ENCODE measurements around the gene KLHDC8B.
"Not testable (repeated sequence)": the region's sequence is repeated elsewhere in the genome, so short reads cannot be mapped to it uniquely, and the experiment has no call there.

KLHDC8B gene

GRCh38 chr3:49199900-49200281, 28.5 kb downstream of the KLHDC8B start:
- no peak for DNase-seq (ENCODE audit: low read depth)
- H3K4me3 ChIP-seq (ENCODE audit: low read depth, low read length), result no peak overlapping the region

GRCh38 chr3:49213541-49213943, 42.1 kb downstream of the KLHDC8B start:
- no peak for TF ChIP-seq CTCF (IDR thresholded peaks at IDR 0.05; ENCODE audit: low read depth, low read length, missing control alignments)
- H3K4me3 ChIP-seq (ENCODE audit: low read depth, low read length), result no peak overlapping the region
- DNase-seq (ENCODE audit: low read depth), result no peak

More at GRCh38 chr3:49199900-49200281, 28.5 kb downstream of the KLHDC8B start:
- TF ChIP-seq CTCF (IDR thresholded peaks at IDR 0.05; ENCODE audit: low read depth, low read length, missing control alignments), result no peak

- no peak for TF ChIP-seq CTCF (IDR thresholded peaks at IDR 0.05; ENCODE audit: low read depth, low read length, missing control alignments)
- no peak for DNase-seq (ENCODE audit: low read depth)
- no peak overlapping the region for H3K4me3 ChIP-seq (ENCODE audit: low read depth, low read length)
Observed at GRCh38 chr3:49213998-49214397, 42.6 kb downstream of the KLHDC8B start.

GRCh38 chr3:49216687-49217086, 45.3 kb downstream of the KLHDC8B start:
- DNase-seq (ENCODE audit: low read depth); H3K4me3 ChIP-seq (ENCODE audit: low read depth, low read length): not testable (repeated sequence)

- not testable (repeated sequence) for DNase-seq (ENCODE audit: low read depth); H3K4me3 ChIP-seq (ENCODE audit: low read depth, low read length)
Observed at GRCh38 chr3:49217108-49217507, 45.7 kb downstream of the KLHDC8B start.

GRCh38 chr3:49217688-49218470, 46.5 kb downstream of the KLHDC8B start:
- DNase-seq (ENCODE audit: low read depth), result no peak

GRCh38 chr3:49218471-49218989, 47.1 kb downstream of the KLHDC8B start:
- DNase-seq (ENCODE audit: low read depth); H3K4me3 ChIP-seq (ENCODE audit: low read depth, low read length): not testable (repeated sequence)

More at GRCh38 chr3:49217688-49218470, 46.5 kb downstream of the KLHDC8B start:
- TF ChIP-seq CTCF (IDR thresholded peaks at IDR 0.05; ENCODE audit: low read depth, low read length, missing control alignments), result no peak
- no peak overlapping the region for H3K4me3 ChIP-seq (ENCODE audit: low read depth, low read length)

GRCh38 chr3:49219132-49219531, 47.7 kb downstream of the KLHDC8B start:
- TF ChIP-seq CTCF (IDR thresholded peaks at IDR 0.05; ENCODE audit: low read depth, low read length, missing control alignments), result no peak
- H3K4me3 ChIP-seq (ENCODE audit: low read depth, low read length), result no peak overlapping the region
- no peak for DNase-seq (ENCODE audit: low read depth)

- not testable (repeated sequence) for H3K4me3 ChIP-seq (ENCODE audit: low read depth, low read length)
Observed at GRCh38 chr3:49220985-49221563, 49.7 kb downstream of the KLHDC8B start.

More at GRCh38 chr3:49220985-49221563, 49.7 kb downstream of the KLHDC8B start:
- DNase-seq (ENCODE audit: low read depth), result not testable (repeated sequence)
